GM18909 (cell line): Measurements from ENCODE around the gene CRYBB3.
"Not testable (repeated sequence)": the region's sequence is repeated elsewhere in the genome, so short reads cannot be mapped to it uniquely, and the experiment has no call there.

Experiments
- ATAC-seq: cut with Tn5 transposase; IDR thresholded peaks from one replicate; pipeline ENCODE4 v1.9.1; 2021; ENCODE audit warnings: mild to moderate bottlenecking; ENCODE audit not compliant: unreplicated experiment, poor library complexity

The CRYBB3 gene

GRCh38 chr22:25235547-25236290, 36.1 kb downstream of the CRYBB3 start:
- ATAC-seq = peak; percentile 66

- ATAC-seq = no peak
Measured at GRCh38 chr22:25236417-25236816, 36.8 kb downstream of the CRYBB3 start.

- ATAC-seq = no peak
Measured at GRCh38 chr22:25237503-25237902, 37.8 kb downstream of the CRYBB3 start.

GRCh38 chr22:25238058-25238457, 38.4 kb downstream of the CRYBB3 start:
- ATAC-seq = not testable (repeated sequence)

- ATAC-seq = not testable (repeated sequence)
Measured at GRCh38 chr22:25255169-25255568, 55.5 kb downstream of the CRYBB3 start.
